D721Med (cell line): ENCODE measurements around the gene CFAP97D2.

ENCODE experiments used
- DNase-seq: peaks from one replicate; pipeline ENCODE4 v3.0.0; 2011; ENCODE audit warnings: low spot score; ENCODE audit not compliant: insufficient read length
- FAIRE-seq: peaks from 2 replicates; lab custom pipeline; 2011; peaks lifted over from hg19 to GRCh38; lab: Jason Lieb, UNC
- CTCF ChIP-seq: IDR thresholded peaks from 2 replicates; pipeline ENCODE4 v1.5.1; 2012; ENCODE audit warnings: mild to moderate bottlenecking, control low read depth; ENCODE audit not compliant: insufficient read depth; ENCODE audit errors: missing control alignments

CFAP97D2 gene

GRCh38 chr13:114141261-114141996 is 37.6 kb upstream of the CFAP97D2 start:
- no peak for FAIRE-seq
- no peak for DNase-seq
- TF ChIP-seq CTCF = no peak

- DNase-seq (no peak), FAIRE-seq (no peak)
- TF ChIP-seq CTCF = no peak
These were observed 36.9 kb upstream of the CFAP97D2 start for GRCh38 chr13:114142137-114142550.

GRCh38 chr13:114142640-114143490 is 36.2 kb upstream of the CFAP97D2 start:
- FAIRE-seq (no peak), DNase-seq (no peak)
- no peak for TF ChIP-seq CTCF

- no peak for FAIRE-seq
- TF ChIP-seq CTCF = no peak
- no peak for DNase-seq
These were observed 35.1 kb upstream of the CFAP97D2 start for GRCh38 chr13:114143806-114144605.

GRCh38 chr13:114144606-114145244 is 34.3 kb upstream of the CFAP97D2 start:
- DNase-seq = no peak
- FAIRE-seq = no peak
- no peak for TF ChIP-seq CTCF

GRCh38 chr13:114145256-114145655 is 33.8 kb upstream of the CFAP97D2 start:
- FAIRE-seq (no peak), DNase-seq (no peak)

More at GRCh38 chr13:114145256-114145655, 33.8 kb upstream of the CFAP97D2 start:
- no peak for TF ChIP-seq CTCF
